GM18907 (cell line): Measurements from ENCODE around the gene FAM83F.

Experiments
- ATAC-seq: cut with Tn5 transposase; IDR thresholded peaks from one replicate; pipeline ENCODE4 v1.9.1; 2021; ENCODE audit warnings: mild to moderate bottlenecking, moderate library complexity; ENCODE audit not compliant: unreplicated experiment

Gene FAM83F

DNA sequence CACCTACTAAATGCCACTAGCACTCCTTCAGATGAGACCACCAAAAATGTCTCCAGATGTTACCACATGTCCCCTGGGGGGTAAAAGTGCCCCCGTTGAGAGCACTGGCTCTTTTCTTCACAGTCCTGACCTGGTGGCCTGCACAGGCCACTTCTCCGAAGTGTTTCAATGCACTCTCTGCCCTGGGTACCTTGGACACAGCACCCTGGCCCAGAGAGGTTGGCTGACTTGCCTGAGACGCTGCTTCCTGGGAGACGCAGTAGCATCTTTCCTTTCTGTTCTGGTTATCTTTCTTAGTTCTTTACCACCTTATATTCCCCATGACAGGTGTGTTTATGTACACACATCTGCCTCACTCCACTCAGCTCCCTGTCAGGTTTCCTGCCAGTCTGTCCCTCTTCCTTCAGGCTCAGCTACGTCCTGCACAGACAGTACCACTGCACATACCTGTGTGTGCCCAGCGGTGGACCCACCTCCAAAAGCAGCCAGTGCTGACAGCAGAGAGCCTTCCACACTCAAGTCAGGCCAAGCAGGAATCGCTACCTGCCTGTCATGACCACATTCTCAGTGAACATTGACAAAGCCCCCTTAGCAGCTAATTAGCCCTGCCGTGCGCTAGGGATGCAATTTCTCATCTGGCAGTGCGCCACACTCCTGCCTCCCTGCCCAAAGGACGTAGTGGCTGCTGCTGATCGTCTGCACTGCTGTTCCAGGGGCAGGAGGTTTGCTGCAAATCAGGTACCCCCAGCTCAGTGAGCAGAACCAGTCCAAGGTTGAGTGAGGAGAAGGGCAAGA, 39.0 kb downstream of the FAM83F start:
- ATAC-seq, result no peak

DNA sequence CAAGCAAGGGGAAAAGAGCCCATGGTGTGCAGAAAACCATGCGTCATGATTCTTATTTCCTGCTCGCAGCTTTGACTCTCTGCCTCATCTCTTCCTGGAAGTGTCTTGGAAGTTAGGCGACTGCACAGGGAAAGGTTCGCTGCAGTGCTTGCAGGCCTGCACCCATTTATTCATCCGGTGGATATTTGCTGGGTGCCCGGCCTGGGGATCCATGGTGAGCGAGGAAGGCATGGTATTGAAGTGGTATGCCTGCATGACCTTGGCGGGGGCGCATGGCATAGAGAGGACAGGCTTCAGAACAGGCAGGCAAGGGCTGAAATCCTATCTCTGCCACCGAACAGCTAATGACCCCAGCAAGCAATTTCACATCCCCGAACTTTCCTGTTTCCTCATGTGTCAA, 40.6 kb downstream of the FAM83F start:
- ATAC-seq, result no peak

DNA sequence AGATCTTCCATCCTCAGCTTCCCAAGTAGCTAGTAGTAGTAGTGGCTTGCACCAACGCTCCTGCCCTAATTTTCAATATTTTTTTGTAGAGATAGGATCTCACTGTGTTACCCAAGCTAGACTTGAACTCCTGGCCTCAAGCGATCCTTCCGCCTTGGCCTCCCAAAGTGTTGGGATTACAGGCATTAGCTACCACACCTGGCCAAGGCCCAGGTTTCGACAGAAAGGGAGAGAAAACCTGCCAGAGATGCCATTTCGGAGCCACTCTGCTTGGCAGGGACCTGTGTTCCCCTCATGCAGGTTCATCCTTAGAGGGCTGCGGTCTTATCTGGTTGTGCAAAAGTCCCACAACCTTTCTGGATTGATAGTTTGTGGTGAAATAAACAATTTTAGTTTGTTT, 41.4 kb downstream of the FAM83F start:
- no peak for ATAC-seq

DNA sequence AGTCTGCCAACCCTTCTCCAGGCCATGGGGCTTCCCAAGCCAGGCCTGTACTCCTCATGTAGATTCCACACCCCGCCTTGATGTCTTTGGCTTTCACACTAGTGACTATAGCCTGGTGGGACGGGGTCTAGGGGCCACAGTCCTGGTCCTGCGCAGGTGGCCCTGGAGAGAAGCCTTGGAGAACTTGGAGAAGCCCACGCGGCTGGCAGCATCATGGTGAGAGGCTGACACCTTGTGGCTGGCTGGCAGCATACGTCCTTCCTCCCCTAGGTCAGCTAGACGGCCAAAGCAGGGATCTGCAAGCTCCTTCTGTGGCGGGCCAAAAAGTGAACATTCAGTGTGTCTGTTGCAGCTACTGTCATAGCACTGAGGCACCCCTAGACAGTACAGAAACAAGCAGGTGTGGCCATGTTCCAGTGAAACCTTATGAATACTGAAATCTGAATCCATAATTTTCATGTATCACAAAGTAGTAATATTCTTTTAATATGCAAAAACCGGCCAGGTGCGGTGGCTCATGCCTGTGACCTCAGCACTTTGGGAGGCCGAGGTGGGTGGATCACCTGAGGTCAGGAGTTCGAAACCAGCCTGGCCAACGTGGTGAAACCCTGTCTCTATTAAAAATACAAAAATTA, 42.0 kb downstream of the FAM83F start:
- ATAC-seq, result no peak

DNA sequence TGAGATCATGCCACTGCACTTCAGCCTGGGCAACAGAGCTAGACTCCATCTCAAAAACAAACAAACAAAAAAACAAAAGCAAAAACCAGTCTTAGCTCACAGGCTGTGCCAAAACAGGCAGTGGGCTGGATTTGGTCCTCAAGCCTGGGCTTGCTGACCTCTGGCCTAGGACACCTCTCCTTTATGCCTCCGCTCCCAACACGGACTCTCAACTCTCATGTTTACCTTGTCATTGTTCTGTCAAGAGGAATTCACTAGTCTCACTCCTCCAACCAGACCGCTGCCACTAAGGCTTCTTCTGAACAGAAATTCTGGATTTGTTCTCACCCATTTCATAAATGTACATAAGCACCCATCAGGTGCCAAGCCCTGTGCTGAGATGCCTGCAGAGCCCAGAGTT, 42.6 kb downstream of the FAM83F start:
- no peak for ATAC-seq

DNA sequence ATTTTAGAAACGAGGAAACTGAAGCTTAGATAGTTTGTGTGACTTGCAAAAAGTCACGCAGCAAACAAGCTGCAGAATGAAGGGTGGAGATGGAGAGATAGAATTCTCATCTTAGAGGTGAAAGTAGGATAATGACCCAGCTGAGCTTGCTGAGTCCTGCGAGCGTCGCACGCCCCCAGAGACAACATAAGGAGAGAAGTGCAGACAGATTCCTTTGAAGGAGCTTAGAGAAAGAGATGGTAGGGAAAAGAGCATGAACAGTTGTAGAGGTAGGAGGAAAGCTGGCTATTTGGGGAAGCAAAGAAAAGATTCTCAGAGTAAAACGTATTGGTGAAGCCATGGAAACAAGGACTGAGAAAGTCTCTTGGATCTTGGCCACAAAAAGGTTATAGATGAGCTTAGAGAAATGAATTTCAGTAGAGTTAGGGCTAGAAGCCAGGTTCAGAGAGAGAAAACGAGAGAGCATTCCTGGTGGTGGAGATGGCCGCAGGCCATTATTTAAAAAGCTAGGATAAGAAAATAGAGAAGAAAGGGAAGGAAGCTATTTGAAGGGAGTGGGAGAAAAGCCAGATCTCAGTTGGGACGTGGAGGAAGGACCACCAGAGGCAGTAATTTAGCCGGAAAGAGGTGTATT, 44.8 kb downstream of the FAM83F start:
- no peak for ATAC-seq

DNA sequence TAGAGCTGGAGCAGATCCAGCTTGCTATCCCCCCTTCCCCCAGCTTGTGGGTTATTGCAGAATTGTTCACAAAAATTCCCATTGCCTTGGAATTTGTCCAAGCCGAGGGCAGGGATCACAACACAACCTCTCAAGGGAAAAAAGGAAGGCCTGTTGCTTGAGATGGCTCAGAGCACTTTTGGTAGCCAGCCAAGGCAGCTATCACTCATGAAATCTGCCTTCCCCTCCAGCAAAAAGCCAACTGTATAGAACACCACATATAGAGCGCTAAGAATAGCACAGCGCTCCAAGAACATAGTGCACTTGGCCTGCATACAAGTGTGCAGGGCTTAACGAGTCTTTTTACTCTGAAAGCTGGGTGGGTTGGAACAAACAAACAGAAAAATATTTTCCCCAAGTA, 46.2 kb downstream of the FAM83F start:
- ATAC-seq, result no peak

DNA sequence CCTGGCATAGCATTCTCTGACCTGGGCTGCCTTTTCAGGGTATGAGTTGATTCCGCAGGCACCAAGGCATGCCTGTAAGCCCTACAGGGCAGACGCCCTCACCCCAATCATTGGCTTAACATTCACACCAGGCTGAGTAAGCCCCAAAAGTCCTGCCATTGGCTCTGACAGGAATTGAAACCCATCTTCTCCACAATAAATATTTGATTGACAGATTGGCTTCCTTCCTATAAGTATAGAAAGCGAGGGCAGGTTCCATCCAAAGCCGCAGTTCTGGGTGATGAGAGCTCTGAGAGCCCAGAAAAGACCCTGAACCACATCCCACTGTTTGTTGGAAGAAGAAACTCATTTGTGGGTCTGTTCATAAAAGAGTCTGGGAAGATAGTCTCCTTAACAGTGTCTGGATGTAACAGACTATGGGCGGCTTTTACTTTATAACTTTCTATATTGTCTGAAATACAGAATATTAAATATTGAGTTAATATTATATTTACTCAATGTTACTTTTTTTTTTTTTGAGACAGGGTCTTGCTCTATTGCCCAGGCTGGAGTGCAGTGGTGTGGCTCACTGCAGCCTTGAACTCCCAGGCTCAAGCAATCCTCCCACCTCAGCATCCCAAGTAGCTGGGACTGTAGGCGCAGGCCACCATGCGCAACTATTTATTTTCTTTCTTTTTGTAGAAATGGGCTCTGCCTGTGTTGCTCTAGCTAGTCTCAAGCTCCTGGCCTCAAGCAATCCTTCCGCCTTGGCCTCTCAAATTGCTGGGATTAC, 46.8 kb downstream of the FAM83F start:
- ATAC-seq, result no peak

DNA sequence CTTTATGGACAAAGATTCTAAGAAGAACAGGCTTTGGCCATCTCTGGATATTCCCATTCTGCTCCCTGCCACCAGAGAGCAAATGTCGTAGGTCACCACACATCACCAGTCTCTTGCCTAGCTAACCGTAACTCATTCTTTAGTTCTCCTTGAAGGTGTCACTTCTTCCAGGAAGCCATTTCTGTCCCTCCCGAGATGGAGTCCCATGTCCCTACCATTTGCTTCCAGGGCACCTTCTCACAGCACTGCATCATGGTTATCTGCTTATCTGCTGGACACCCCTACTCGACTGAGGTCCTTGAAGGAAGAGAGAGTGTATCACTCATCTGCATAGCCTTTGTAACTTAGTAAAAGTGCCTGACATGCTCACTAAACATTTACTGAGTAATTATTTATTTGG, 47.6 kb downstream of the FAM83F start:
- ATAC-seq, result no peak

DNA sequence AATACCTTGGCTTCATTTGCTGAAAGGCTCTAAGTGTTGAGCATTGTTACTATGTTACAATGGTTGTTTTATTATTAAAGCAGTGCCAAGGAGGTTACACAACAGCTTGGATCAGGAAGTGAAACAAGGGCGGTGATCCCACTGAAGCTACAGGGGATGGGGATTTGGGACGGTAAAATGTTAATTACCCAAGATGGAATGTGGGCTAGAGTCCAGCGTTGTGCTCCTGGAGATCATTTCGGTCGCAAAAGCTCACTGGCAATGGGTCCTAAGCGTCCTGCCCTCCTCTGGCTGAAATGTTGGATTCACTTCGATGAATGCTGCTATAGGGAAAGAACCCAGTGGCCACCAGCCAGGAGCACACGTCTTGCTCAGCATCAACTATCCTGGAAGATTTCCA, 48.3 kb downstream of the FAM83F start:
- no peak for ATAC-seq

DNA sequence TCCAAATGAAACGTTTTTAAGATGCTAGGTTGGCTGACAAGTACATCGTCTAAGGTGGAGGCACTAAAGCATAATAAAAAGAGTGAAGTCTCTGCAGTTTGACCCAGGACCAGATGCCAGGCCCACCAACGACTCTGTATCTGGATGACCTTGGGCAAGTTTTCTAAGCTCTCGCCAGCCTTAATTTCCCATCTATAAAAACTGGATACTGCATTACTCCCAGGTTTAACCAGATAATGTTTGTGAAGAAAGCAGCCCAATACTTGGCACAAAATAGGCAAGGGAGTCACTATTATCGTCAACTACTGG, 49.0 kb downstream of the FAM83F start:
- no peak for ATAC-seq

DNA sequence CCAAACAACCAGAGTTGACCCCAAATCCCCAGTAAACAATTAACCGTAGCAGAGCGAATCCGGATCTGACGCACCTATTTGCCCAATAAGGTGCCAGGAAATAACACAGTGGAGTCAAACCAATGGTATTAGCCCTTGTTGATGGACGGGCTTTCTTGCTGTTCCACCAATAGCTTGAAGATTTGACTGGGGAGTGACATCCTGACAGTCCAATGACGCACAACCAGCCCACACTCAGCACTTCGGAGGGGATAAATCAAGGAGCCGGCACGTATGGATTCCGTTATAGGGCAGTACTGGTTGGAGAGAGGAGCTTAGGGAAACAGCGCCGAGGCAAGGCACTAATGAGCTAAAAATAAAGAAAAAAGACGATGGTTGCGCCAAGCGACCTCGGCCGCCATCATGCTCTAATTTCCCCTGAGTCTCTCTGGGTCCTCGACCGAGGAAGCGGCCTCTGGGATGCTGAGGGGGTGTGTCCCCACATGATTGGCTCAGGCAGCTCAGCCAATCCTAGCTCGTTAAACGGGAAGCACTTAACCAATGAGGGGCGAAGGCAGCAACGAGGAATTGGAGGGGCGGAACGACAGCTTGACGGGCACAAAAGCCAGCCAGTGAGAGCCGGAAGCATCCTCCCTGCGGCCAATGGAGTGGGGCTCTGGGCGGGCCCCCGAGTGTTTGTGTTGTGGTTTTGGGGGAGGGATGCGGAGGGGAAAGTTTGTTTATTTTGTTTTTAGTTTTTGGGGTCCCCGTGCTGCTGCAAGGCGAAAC, 49.5 kb downstream of the FAM83F start:
- peak; percentile 86 for ATAC-seq

DNA sequence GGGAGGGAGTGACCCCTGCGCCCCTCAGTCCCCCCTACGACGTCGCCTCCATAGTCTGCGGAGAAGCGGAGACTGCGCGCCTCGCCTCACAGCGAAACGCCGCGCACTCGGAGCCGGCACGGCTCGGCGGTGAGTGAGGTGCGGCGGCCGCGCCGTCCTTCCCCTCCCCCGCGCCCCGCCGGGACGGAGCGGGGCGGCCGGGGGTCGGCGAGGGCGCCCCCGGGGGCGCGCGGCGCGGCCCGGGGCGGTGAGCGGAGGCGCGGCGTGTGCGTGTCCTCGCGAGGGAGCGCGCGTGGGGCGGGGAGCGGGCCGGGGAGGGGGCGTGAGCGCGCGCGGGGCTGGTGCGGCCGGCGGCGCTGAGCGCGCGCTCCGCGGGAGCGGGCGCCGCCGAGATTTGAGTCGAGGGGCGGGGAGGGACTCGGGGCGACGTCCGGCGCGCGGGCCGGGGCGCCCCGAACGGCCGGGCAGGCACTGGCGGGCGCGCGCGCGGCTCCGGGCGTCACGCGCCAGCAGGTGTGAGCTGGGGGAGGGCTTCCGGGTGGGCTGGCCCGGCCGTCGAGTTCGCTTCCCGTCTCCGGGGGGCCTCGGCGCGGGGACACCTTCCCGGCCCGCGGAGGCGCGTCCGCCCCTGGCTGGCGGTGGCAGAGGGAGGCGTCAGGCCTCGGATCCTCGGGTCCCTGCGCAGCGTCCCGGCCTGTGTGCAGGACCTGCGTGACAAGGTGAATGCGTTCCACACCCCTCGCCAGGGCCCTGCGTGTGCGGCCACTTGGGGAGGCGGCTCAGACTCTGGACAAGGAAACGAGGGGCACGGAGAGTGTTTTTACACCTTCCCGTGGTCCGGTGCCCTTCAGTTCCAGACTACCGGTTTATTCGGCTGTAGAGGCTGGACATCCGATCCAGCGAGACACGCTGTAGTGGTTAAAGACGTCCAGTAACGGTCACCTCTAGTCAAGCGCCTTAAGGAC, 50.4 kb downstream of the FAM83F start:
- peak; percentile 18 for ATAC-seq

DNA sequence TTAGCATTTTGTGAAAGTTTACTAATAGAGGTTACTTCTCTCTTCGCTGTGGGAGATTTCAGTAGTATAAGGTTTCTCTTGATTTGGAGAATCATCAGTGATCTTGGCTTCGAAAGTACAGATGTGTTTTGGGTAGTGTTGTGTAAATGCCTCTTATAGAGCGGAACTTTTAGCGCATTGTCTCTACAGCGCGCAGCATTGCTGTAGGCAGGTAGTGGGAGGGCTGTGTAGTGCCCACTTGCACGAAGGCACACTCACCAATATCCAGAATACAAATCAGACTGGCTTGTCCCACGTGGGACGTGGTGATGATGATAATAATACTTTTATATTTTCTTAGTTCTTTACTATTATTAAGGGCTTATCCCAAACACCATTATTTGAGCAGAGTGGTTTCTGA, 51.4 kb downstream of the FAM83F start:
- ATAC-seq, result no peak

DNA sequence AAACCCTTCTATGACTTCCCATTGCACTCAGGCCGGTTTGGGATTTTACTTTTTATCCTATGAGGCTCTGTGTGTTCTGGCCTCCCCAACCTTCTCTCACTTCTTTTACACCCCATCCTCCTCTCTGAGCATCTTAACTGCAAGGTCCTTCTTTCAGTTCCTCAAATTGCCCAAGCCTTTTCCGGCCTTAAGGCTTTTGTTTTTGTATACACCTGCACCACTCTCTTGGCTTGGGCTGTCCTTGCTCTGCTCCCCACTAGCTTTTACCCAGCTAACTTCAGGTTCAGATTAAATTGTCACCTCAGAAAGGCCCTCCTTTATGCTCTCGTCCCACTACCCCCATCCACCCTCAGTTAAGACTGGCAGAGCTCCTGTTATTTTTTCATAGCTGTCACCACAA, 55.5 kb downstream of the FAM83F start:
- ATAC-seq, result peak; percentile 66

DNA sequence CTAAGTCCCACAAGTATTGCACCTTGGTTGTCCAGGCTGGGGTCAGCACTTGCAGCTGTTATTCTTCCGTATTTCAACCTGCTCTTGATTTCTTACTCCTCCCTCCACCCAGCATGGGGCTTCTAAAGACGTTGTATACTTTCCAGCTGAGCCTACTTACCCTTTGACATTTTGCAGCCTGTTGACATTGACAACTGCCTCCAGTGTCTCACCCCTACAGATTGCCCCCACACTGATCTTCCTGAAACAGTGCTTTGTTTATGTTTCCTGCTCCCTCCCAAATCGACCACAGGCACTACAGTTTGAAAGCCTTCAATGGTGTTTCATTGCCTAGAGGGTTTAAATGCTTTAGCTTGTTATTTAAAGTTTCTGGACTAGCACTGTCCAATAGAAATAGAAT, 56.6 kb downstream of the FAM83F start:
- no peak for ATAC-seq

DNA sequence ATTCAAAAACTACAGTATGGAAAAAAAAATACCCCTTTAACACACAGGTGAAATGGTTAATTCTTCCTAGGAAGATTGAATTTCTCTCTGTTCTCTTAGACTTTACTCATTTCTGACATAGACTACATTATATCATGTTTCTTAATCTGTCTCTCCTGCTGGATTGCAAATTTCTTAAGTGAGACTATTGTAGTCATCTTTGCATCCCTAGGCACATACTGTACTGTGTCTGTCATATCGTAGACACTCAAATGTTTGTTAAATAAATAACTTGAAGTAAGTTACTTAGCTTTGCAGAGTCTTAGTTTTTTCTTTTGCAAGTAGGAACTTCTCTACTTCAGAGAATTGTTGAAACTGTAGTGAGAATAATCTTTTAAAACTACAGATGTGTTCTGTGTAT, 58.7 kb downstream of the FAM83F start:
- ATAC-seq, result no peak

DNA sequence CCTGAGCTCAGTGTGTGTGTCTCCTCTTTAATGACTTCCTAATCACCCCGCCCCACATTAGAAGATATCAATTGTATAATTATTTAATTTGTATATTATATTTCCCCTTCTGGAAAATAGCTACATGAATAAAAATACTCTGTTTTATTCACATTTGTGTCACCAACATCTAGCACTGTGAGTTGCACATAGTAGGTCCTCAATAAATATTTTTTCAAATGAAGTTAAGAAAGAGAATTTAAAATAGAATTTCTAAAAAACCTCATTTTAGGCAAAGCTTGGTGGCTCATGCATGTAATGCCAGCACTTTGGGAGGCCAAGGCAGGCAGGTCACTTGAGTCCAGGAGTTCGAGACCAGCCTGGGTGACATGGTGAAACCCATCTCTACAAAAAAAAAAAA, 59.7 kb downstream of the FAM83F start:
- ATAC-seq, result no peak

DNA sequence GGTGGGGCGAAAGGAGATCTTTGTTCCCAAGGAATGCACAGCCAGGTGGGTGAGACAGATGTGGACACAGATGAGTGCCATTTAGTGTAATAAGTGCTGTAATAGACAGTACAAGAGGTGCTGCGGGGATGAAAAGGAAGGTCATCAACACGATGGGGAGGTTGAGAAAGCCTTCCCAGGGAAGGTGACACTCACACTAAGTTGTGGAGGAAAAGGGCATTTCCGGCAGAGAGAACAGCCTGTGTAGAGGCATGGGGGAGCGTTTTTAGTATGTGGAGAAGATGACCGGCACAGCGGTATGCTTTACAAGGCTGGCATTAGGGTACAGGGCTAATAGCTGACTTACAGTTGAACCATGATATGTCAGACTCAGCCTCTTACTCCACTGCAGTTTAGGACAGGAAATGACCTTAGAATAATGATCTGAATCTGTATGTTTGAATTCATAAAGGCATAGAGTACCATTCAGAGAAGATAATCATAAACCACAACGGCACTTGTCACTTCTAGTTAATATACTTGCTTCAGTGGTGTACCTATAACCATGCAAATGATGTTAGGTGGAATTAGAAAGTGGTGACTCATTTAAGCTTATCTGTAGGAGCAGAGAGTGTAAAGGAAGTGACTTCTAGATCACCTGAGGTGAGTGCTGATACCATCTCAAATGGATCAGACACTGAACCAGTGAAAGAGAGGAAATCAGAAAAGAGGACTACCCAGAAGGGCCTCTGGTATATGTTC, 60.6 kb downstream of the FAM83F start:
- ATAC-seq, result peak; percentile 72
